ENCODE measurements around the gene NUP153.

DNA sequence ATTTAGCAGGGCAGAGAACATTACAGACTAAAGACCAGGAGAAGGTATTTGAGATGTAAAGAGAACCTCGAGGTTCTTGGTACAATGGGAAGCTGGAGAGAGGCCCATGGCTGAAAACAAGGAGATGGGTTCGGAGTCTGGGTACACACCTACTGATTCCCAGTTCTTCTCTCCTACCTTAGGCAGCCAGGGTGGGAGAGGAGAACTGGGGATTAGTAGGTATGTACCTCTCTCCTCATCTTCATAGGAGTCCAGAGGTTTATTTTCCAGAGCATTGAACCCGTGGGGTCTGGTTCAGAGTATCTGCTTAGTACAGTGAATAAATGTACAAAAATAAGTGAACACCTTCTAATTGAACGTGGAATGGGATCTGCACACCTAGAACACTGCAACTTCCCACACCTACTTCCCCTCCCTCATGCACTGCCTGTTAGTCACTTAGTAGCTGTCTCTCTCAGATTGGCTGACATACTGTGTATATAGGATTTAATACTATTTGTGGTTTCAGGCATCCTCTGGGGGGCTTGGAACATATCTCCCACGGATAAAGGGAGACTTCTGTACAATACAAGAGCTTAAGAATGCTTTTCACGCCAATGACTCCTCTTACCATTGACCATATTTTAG is 23.5 kb upstream of the NUP153 start:
- no peak for TF ChIP-seq SIN3A (IDR thresholded peaks at IDR 0.05; ENCODE audit: borderline replicate concordance, insufficient read depth, low read length)
- TF ChIP-seq POLR2AphosphoS5 (IDR thresholded peaks at IDR 0.05; ENCODE audit: low read depth, low read length): no peak
- no peak for TF ChIP-seq TAF1 (IDR thresholded peaks at IDR 0.05; ENCODE audit: borderline replicate concordance, insufficient read depth, low read length)
- TF ChIP-seq FOXP2 (optimal IDR thresholded peaks at IDR 0.05; ENCODE audit: borderline replicate concordance, extremely low read depth, extremely low read length, insufficient read depth): no peak
- TF ChIP-seq, protein P1, sequence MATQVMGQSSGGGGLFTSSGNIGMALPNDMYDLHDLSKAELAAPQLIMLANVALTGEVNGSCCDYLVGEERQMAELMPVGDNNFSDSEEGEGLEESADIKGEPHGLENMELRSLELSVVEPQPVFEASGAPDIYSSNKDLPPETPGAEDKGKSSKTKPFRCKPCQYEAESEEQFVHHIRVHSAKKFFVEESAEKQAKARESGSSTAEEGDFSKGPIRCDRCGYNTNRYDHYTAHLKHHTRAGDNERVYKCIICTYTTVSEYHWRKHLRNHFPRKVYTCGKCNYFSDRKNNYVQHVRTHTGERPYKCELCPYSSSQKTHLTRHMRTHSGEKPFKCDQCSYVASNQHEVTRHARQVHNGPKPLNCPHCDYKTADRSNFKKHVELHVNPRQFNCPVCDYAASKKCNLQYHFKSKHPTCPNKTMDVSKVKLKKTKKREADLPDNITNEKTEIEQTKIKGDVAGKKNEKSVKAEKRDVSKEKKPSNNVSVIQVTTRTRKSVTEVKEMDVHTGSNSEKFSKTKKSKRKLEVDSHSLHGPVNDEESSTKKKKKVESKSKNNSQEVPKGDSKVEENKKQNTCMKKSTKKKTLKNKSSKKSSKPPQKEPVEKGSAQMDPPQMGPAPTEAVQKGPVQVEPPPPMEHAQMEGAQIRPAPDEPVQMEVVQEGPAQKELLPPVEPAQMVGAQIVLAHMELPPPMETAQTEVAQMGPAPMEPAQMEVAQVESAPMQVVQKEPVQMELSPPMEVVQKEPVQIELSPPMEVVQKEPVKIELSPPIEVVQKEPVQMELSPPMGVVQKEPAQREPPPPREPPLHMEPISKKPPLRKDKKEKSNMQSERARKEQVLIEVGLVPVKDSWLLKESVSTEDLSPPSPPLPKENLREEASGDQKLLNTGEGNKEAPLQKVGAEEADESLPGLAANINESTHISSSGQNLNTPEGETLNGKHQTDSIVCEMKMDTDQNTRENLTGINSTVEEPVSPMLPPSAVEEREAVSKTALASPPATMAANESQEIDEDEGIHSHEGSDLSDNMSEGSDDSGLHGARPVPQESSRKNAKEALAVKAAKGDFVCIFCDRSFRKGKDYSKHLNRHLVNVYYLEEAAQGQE (IDR thresholded peaks at IDR 0.05; ENCODE audit: insufficient read depth in 1 of 2, low read depth in 2 of 2, low read length in 2 of 2): no peak

Measured in PFSK-1 (cell line).